Naive thymus-derived CD4-positive, alpha-beta T cell (primary cell): ENCODE measurements around the gene CD300E. TPM values are rescaled to one million over a fixed set of nuclear protein-coding genes. Genes with fewer than 3 reads are reported as not detected.
A peak's percentile ranks its signal among the peaks of the same experiment; 100 is the strongest.
"Not testable (repeated sequence)": the region's sequence is repeated elsewhere in the genome, so short reads cannot be mapped to it uniquely, and the experiment has no call there.

Experiments
- ATAC-seq: fragments of 150-1000 bp; cut with Tn5 transposase; 2 replicates; pipeline ENCODE4 v1.10.0; 2021; ENCODE audit warnings: mild to moderate bottlenecking, moderate library complexity
- CTCF ChIA-PET: fragments of 350-600 bp; sonication (Branson Sonifier 250); formaldehyde crosslinking; loops from one replicate; lab custom pipeline; 2021; ENCODE audit warnings: antibody characterized with exemption; lab: Charles Lee
- POLR2A ChIA-PET: fragments of 350-600 bp; sonication (Branson Sonifier 250); formaldehyde crosslinking; loops from one replicate; lab custom pipeline; 2021; ENCODE audit warnings: antibody characterized with exemption, inconsistent platforms; lab: Charles Lee
- DNase-seq, 9 donors: peaks; one replicate each; pipeline versions ENCODE4 v3.0.0 to v3.0.0-alpha.2; 2020 to 2022; ENCODE audit warnings: mixed read lengths in 1 of 9
- H3K27ac ChIP-seq: one replicate; pipeline ENCODE4 v1.7.0; 2013; ENCODE audit warnings: mild to moderate bottlenecking, low read depth, low read length, moderate library complexity
- H3K27me3 ChIP-seq, 2 donors: one replicate each; pipeline ENCODE4 v1.7.0; 2013; ENCODE audit warnings: low read length in 2 of 2, mild to moderate bottlenecking in 2 of 2, moderate library complexity in 2 of 2; ENCODE audit not compliant: control insufficient read depth in 2 of 2, insufficient read depth in 2 of 2
- H3K36me3 ChIP-seq, 3 experiments: 1 replicate in 2 of 3; 2 replicates in 1 of 3; pipeline ENCODE4 v1.7.0; 2013; ENCODE audit warnings: low read length in 3 of 3, mild to moderate bottlenecking in 3 of 3, moderate library complexity in 1 of 3; ENCODE audit not compliant: insufficient read depth in 3 of 3, control insufficient read depth in 2 of 3
- H3K4me1 ChIP-seq, 2 donors: one replicate each; pipeline ENCODE4 v1.7.0; 2013; ENCODE audit warnings: low read length in 2 of 2, mild to moderate bottlenecking in 2 of 2, moderate library complexity in 1 of 2; ENCODE audit not compliant: control insufficient read depth in 2 of 2, insufficient read depth in 2 of 2
- H3K4me3 ChIP-seq: 2 replicates; pipeline ENCODE4 v1.7.0; 2013; ENCODE audit warnings: mild to moderate bottlenecking, low read length
- H3K9me3 ChIP-seq, 3 experiments: 1 replicate in 2 of 3; 2 replicates in 1 of 3; pipeline ENCODE4 v1.7.0; 2013; ENCODE audit warnings: low read length in 3 of 3; ENCODE audit not compliant: control insufficient read depth in 2 of 3
- H3K27ac Mint-ChIP-seq, 9 donors: one replicate each; pipeline ENCODE4 v1.8.0; 2020 to 2022; ENCODE audit warnings: mixed read lengths in 9 of 9, mild to moderate bottlenecking in 8 of 9, moderate library complexity in 5 of 9, inconsistent platforms in 2 of 9
- H3K27me3 Mint-ChIP-seq, 5 donors: one replicate each; pipeline ENCODE4 v1.8.0; 2021 to 2022; ENCODE audit warnings: mixed read lengths in 5 of 5, mild to moderate bottlenecking in 1 of 5
- H3K36me3 Mint-ChIP-seq, 5 donors: one replicate each; pipeline ENCODE4 v1.8.0; 2020 to 2022; ENCODE audit warnings: mixed read lengths in 5 of 5, mild to moderate bottlenecking in 3 of 5, inconsistent platforms in 1 of 5
- H3K4me1 Mint-ChIP-seq, 7 donors: one replicate each; pipeline ENCODE4 v1.8.0; 2020 to 2022; ENCODE audit warnings: mixed read lengths in 7 of 7, mild to moderate bottlenecking in 3 of 7, inconsistent platforms in 1 of 7
- H3K4me3 Mint-ChIP-seq, 10 donors: one replicate each; pipeline ENCODE4 v1.8.0; 2020 to 2022; ENCODE audit warnings: mild to moderate bottlenecking in 10 of 10, mixed read lengths in 10 of 10, moderate library complexity in 6 of 10, inconsistent platforms in 2 of 10
- H3K9me3 Mint-ChIP-seq, 11 donors: one replicate each; pipeline ENCODE4 v1.8.0; 2020 to 2022; ENCODE audit warnings: mixed read lengths in 11 of 11, mild to moderate bottlenecking in 4 of 11, inconsistent platforms in 1 of 11, moderate library complexity in 1 of 11
- intact Hi-C, 2 donors: fragments of 100-400 bp; cut with micrococcal nuclease; formaldehyde crosslinking; loops; one replicate each; pipeline ENCODE4 v1.15.1; 2023
- polyA plus RNA-seq, 2 donors: library from polyadenylated mRNA; unstranded; fragments of 300-500 nt; fragmentation: Illumina TruSeq; gene quantifications; one replicate each; pipeline ENCODE4 v1.2.3, GENCODE V29; 2021
- total RNA-seq, 6 experiments: library from RNA in 5 of 6; stranded (reverse) in 5 of 6; gene quantifications; 1 replicate in 5 of 6; 2 replicates in 1 of 6; pipeline ENCODE4 v1.2.3 and lab custom pipeline; 2021 to 2026

The CD300E gene
- total and polyA plus RNA-seq, 7 experiments from 2014 or later: 11.9 to 93.1 TPM; not detected in 5

DNA sequence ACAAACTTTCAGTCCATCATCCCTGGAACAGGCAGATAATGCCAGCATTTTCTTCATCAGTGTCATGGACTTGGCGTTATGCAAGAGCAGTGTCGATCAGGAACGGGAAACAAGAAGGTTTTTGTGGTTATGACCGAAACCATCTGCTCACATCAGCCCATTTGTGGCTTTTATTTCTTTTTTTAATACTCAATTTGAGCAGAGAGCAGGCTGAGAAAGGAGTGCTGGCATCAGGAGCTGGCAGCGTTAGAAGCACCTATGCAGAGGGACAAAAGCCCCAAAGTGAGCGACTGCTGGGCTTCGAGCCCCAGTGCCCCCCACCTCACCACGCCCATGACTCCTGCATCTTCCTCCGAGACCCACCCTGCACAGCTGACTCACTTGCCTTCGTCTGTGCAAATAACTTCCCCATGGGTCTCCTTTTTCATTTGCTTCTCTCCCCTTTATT lies 16.2 kb upstream of the CD300E start:
- ChIA-PET POLR2A (no interaction called here), CTCF (interaction anchor here (1.0 kb wide), 1 partner anchor 18 kb away, joined by 4 read pairs; no protein-coding TSS in a partner anchor)
- Histone ChIP-seq H3K9me3 (no peaks in the 10 kb centered on the region), H3K4me3 (no peak overlapping the region), H3K4me1 (peaks cover 0 to 8% of the 10 kb centered on the region in 2 donors), H3K27me3 (peaks cover 0 to 4% of the 10 kb centered on the region in 2 donors), H3K36me3 (no peaks in the 10 kb centered on the region), H3K27ac (no peak overlapping the region)
- Mint-ChIP-seq H3K9me3 (no peaks in the 10 kb centered on the region), H3K36me3 (no peaks in the 10 kb centered on the region), H3K4me1 (peaks cover 4 to 21% (median 11%) of the 10 kb centered on the region in 7 donors), H3K27ac (no peak overlapping the region), H3K27me3 (peaks cover 19 to 73% (median 37%) of the 10 kb centered on the region in 5 donors), H3K4me3 (peak overlapping the region in 3 of 10 donors; percentile 7 to 51 (median 25))
- peak; percentile 74 for ATAC-seq
- DNase-seq: peak in 1 of 9 donors; percentile 2
- intact Hi-C loops: no loop called here

- ChIA-PET CTCF (no interaction called here), POLR2A (no interaction called here)
- no peak overlapping the region for H3K4me3 Mint-ChIP-seq
- H3K4me1 Mint-ChIP-seq: peaks cover 4 to 21% (median 10%) of the 10 kb centered on the region in 7 donors
- intact Hi-C loops: no loop called here
- peaks cover 0 to 4% of the 10 kb centered on the region in 2 donors for H3K27me3 ChIP-seq
- peaks cover 0 to 8% of the 10 kb centered on the region in 2 donors for H3K4me1 ChIP-seq
- H3K36me3 ChIP-seq: no peaks in the 10 kb centered on the region
- H3K9me3 ChIP-seq: no peaks in the 10 kb centered on the region
- peaks cover 17 to 65% (median 28%) of the 10 kb centered on the region in 5 donors for H3K27me3 Mint-ChIP-seq
- ATAC-seq (no peak), DNase-seq (no peak)
- no peak overlapping the region for H3K4me3 ChIP-seq
- H3K36me3 Mint-ChIP-seq: no peaks in the 10 kb centered on the region
- H3K27ac Mint-ChIP-seq: no peak overlapping the region
- H3K27ac ChIP-seq: no peak overlapping the region
- no peaks in the 10 kb centered on the region for H3K9me3 Mint-ChIP-seq
Measured at GRCh38 chr17:74637926-74638325, 14.4 kb upstream of the CD300E start.

- no peak for ATAC-seq
- Histone ChIP-seq H3K27ac (no peak overlapping the region), H3K36me3 (no peaks in the 10 kb centered on the region), H3K27me3 (peaks cover 0 to 4% of the 10 kb centered on the region in 2 donors), H3K4me3 (no peak overlapping the region), H3K4me1 (peaks cover 0 to 8% of the 10 kb centered on the region in 2 donors), H3K9me3 (no peaks in the 10 kb centered on the region)
- Mint-ChIP-seq H3K4me3 (no peak overlapping the region), H3K27me3 (peaks cover 12 to 65% (median 25%) of the 10 kb centered on the region in 5 donors), H3K27ac (no peak overlapping the region), H3K4me1 (peaks cover 4 to 24% (median 10%) of the 10 kb centered on the region in 7 donors), H3K9me3 (no peaks in the 10 kb centered on the region), H3K36me3 (no peaks in the 10 kb centered on the region)
- no peak for DNase-seq
- intact Hi-C loops: no loop called here
- ChIA-PET POLR2A (no interaction called here), CTCF (no interaction called here)
Measured at GRCh38 chr17:74637265-74637664, 13.7 kb upstream of the CD300E start.

GRCh38 chr17:74636541-74637085 lies 13.1 kb upstream of the CD300E start:
- H3K27me3 ChIP-seq, H3K9me3 ChIP-seq, H3K36me3 Mint-ChIP-seq, H3K27ac ChIP-seq, ATAC-seq, H3K4me1 ChIP-seq, H3K4me3 Mint-ChIP-seq, POLR2A ChIA-PET, H3K4me3 ChIP-seq, DNase-seq, CTCF ChIA-PET, intact Hi-C loops, H3K27ac Mint-ChIP-seq, H3K36me3 ChIP-seq, H3K9me3 Mint-ChIP-seq: not testable (repeated sequence)
- Mint-ChIP-seq H3K27me3 (peaks cover 5 to 65% (median 21%) of the 10 kb centered on the region in 5 donors), H3K4me1 (peaks cover 1 to 29% (median 15%) of the 10 kb centered on the region in 7 donors)

DNA sequence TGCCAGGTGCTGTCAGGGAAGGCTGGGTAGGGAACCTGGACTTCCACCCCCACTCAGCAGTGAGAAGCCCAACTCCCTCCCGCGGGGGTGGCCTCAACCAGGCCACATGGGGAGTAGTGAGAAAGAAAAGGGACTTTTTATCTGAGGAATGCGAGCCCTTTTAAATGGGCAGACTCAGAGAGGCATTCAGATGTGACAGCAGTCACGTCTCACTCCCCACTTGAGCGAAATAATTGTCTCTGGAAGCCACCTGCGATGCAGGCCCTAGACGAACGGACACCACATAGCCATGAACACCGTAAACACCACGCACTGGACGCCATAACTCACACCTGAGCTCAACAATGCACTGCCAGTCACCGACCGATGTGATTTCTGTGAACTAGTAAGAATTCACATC lies 11.9 kb upstream of the CD300E start:
- no peak overlapping the region for H3K27ac Mint-ChIP-seq
- H3K4me3 Mint-ChIP-seq: no peak overlapping the region
- intact Hi-C loops: no loop called here
- POLR2A ChIA-PET: no interaction called here
- Histone ChIP-seq H3K27me3 (peaks cover 0 to 4% of the 10 kb centered on the region in 2 donors), H3K36me3 (no peaks in the 10 kb centered on the region), H3K4me3 (no peak overlapping the region), H3K4me1 (peaks cover 0 to 8% of the 10 kb centered on the region in 2 donors), H3K9me3 (no peaks in the 10 kb centered on the region), H3K27ac (no peak overlapping the region)
- CTCF ChIA-PET: interaction anchor here (0.7 kb wide), 1 partner anchor 13 kb away, joined by 4 read pairs; no protein-coding TSS in a partner anchor
- no peaks in the 10 kb centered on the region for H3K36me3 Mint-ChIP-seq
- no peak for DNase-seq
- peaks cover 0 to 24% (median 15%) of the 10 kb centered on the region in 7 donors for H3K4me1 Mint-ChIP-seq
- H3K9me3 Mint-ChIP-seq: no peaks in the 10 kb centered on the region
- no peak for ATAC-seq
- peaks cover 9 to 62% (median 15%) of the 10 kb centered on the region in 5 donors for H3K27me3 Mint-ChIP-seq

GRCh38 chr17:74633326-74633725 lies 9.8 kb upstream of the CD300E start:
- Histone ChIP-seq H3K4me3 (no peak overlapping the region), H3K36me3 (no peaks in the 10 kb centered on the region), H3K27me3 (peaks cover 0 to 5% of the 10 kb centered on the region in 2 donors), H3K4me1 (no peaks in the 10 kb centered on the region), H3K27ac (no peak overlapping the region), H3K9me3 (no peaks in the 10 kb centered on the region)
- intact Hi-C loops: no loop called here
- ATAC-seq (no peak), DNase-seq (no peak)
- peaks cover 0 to 3% (median 0%) of the 10 kb centered on the region in 11 donors for H3K9me3 Mint-ChIP-seq
- H3K4me1 Mint-ChIP-seq: peaks cover 0 to 11% (median 9%) of the 10 kb centered on the region in 7 donors
- peaks cover 16 to 65% (median 24%) of the 10 kb centered on the region in 5 donors for H3K27me3 Mint-ChIP-seq
- ChIA-PET POLR2A (no interaction called here), CTCF (no interaction called here)
- no peaks in the 10 kb centered on the region for H3K36me3 Mint-ChIP-seq
- H3K4me3 Mint-ChIP-seq: no peak overlapping the region
- no peak overlapping the region for H3K27ac Mint-ChIP-seq

GRCh38 chr17:74632617-74633016 lies 9.1 kb upstream of the CD300E start:
- H3K9me3 Mint-ChIP-seq: peaks cover 0 to 4% (median 0%) of the 10 kb centered on the region in 11 donors
- H3K27me3 Mint-ChIP-seq: peaks cover 16 to 64% (median 30%) of the 10 kb centered on the region in 5 donors
- no peaks in the 10 kb centered on the region for H3K36me3 Mint-ChIP-seq
- POLR2A ChIA-PET: no interaction called here
- no peaks in the 10 kb centered on the region for H3K9me3 ChIP-seq
- no peak for DNase-seq
- H3K27ac ChIP-seq: no peak overlapping the region
- peak; percentile 67 for ATAC-seq
- no peak overlapping the region for H3K4me3 ChIP-seq
- CTCF ChIA-PET: interaction anchor here (0.6 kb wide), 1 partner anchor 18 kb away, joined by 4 read pairs; no protein-coding TSS in a partner anchor
- no peaks in the 10 kb centered on the region for H3K4me1 ChIP-seq
- H3K27ac Mint-ChIP-seq: no peak overlapping the region
- no peaks in the 10 kb centered on the region for H3K36me3 ChIP-seq
- H3K27me3 ChIP-seq: peaks cover 0 to 5% of the 10 kb centered on the region in 2 donors
- intact Hi-C loops: no loop called here
- no peak overlapping the region for H3K4me3 Mint-ChIP-seq
- peaks cover 0 to 11% (median 9%) of the 10 kb centered on the region in 7 donors for H3K4me1 Mint-ChIP-seq
